GM19043 (cell line): ENCODE data around the gene FSD1.
A peak's percentile ranks its signal among the peaks of the same experiment; 100 is the strongest.
"Not testable (repeated sequence)": the region's sequence is repeated elsewhere in the genome, so short reads cannot be mapped to it uniquely, and the experiment has no call there.

Experiments used
- ATAC-seq: cut with Tn5 transposase; IDR thresholded peaks from one replicate; pipeline ENCODE4 v1.9.1; 2021; ENCODE audit warnings: low read depth; ENCODE audit not compliant: unreplicated experiment

The FSD1 gene

DNA sequence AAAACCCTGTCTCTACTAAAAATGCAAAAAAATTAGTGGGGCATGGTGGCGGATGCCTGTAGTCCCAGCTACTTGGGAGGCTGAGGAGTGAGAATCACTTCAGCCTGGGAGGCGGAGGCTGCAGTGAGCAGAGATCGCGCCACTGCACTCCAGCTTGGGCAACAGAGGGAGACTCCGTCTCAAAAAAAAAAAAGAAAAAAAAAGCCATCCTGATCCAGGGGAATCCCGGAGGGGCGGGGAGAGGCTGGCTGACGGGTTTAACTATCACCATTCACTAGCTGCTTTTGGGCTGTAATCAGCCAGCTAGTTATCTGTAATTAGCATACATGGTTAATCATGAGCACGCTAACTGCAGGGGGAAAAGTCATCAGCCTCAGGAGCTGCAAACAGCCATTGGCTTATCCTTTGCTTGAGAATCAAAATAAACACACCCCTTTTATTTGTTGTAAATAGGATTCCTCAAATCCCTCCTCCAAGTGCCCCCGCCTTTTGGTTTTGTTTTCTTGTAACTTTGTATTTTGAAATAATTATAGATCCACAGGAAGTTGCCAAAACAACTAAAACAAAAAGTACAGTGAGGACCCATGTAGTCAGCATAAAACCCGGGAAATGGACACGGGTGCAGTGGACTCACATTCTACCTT, 9.6 kb downstream of the FSD1 start:
- ATAC-seq: no peak

DNA sequence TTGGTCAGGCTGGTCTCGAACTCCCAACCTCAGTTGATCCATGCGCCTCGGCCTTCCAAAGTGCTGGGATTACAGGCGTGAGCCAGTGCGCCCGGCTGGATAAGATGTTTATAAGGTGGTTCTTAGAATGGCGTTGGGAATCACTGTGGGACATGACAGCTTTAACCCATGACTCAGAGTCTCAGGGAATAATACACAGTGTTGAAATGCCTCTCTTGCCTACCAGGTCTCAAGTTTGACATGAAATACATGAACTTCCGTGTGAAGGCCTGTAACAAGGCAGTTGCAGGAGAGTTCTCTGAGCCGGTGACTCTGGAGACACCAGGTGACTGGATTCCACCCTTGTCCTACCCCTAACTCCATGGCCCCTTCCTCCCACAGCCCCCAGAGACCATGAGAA, 12.6 kb downstream of the FSD1 start:
- no peak for ATAC-seq

DNA sequence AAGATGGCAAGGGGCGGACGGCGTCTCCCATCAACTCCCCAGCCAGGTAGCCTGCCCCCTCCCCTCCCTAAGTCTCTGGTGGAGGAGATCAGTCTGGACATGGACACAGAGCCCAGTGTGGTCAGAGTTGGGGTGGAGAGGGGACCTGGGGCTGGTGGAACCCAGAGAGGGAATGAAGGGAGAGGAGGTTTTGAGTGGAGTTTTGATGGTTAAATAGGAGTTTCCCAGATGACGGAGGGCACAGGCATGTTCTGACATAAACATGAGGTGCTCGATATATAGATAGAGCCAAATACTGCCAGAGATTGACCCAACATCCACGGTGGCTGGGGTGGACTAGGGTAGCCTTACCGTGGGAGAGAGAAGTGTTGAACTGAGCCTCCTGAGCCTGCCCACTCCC, 14.1 kb downstream of the FSD1 start:
- ATAC-seq: no peak

DNA sequence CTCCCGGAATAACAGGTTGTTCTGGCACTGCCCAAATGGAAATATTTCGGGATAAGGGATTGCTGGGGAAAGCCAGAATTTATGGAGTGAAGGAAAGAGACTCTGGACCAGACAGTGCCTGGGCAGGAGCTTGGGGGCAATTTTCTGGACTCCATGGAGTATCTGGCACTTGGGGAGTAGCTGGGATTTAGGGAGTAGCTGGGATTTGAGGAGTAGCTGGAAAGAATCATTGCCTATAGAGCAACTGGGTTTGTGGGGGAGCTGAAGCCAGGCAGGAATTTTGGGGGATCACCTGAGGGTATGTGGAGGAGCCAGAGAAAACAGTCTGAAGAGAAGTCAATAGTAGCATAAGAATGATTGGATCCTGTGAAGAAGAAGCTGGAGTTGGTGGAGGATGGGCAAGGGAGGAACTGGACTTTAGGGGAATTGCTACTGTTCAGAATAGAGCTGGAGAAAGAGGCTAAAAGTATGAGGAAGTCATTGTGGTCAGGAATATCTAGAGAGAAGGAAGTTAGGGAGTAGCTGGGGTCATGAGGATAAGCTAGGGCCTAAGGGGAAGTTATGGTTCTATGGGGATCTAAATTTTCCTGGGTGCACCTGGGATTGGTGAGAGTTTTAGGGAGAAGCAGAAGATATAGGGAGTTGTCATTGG, 14.8 kb downstream of the FSD1 start:
- ATAC-seq: no peak

DNA sequence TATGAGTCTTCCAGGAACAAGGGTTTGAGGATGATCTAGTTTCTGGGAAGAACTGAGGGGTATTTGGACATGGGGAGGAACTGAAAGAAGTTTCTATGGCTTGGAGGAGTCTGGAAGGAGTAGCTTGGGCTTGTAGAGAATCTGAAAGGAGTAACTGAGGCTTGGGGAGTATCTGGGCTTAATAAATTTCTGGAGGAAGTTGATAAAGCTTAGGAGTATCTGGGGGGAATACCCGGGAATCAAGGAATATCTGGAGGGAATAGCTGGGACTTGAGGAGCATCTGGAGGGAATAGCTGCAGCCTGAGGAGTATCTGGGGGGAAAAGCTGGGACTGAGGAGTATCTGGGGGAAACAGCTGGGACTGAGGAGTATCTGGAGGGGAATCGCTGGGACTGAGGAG, 16.0 kb downstream of the FSD1 start:
- ATAC-seq: no peak

DNA sequence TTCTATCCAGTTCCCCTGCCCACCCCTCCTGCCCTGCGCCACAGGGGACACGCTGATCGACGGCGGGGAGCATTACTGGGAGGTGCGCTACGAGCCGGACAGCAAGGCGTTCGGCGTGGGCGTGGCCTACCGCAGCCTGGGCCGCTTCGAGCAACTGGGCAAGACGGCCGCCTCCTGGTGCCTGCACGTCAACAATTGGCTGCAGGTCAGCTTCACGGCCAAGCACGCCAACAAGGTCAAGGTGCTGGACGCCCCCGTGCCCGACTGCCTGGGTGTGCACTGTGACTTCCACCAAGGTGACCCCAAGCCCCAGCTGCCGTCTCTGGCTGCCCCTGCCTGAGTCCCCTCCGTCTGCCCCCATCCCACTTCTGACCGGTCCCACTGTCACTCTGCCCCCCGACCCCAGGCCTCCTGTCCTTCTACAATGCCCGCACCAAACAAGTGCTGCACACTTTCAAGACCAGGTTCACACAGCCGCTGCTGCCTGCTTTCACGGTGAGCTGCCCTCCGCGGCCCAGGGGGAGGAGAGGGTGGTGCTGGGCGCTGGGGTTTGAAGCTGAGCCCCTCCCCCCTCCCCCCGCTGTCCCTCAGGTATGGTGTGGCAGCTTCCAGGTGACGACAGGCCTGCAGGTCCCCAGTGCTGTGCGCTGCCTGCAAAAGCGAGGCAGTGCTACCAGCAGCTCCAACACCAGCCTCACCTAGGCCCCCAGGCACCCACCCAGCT, 18.7 kb downstream of the FSD1 start:
- no peak for ATAC-seq

DNA sequence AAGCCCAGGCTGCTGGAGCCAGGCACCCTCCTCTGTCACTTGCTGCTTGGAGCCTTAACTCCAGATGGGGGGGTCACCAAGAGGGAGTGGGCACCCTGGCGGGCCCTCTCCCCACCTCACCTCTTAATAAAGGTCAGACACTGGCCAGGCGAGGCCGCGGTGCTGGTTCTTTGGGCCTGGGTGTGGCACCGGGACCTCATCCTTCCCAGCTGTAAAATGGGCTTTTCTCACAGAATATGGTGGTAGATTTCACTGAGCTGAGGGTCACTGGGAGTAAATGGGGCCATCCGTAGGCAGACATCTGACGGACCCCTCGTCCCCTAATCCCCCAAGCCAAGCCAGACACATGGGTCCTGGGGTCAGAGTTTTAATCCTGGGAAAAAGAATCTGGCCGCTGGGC, 19.3 kb downstream of the FSD1 start:
- no peak for ATAC-seq

DNA sequence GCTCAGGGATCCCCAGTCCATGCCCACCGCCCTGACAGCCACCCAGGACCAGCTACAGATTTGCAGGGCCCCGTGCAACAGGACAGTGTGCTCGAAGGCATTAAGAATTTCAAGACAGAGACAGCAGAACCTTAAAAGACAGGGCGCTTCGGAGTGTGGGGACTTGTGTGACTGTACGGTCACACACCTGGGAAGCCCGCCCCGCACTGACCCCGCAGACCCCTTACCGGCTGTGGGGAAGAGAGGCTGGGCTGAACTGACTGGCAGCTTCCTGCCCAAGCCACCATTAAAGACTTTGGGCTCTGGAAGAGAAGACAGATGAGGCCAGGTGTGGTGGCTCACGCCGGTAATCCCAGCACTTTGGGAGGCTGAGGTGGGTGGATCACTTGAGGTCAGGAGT, 19.8 kb downstream of the FSD1 start:
- ATAC-seq: no peak

DNA sequence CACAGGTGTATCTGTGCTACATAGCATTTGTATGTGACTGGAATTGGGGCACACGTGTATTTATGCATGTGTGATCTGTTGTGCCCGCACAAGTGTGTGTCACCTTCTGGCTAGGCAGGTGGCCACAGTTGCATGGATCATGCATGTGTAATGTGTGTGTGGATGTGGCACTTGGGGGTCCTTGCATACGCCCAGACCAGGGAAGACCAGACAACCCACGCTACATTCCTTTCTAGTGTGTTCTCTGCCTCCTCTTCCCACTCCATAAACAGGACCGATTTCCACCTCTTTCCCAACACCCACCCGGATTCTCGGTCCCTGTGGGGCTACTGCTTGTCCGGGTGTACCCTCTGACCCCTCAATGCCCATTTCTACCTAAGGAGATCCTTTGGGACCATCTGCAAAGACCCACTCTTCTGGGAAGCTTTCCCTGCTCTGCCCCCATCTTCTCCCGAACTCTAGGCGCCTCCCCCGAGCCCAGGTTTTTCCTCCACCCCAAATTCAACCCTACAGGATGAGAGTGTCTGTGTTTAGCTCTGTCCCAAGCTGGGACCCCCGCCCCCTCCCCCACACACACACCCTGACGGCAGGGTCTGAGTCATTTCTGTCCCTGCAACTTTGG, 21.9 kb downstream of the FSD1 start:
- no peak for ATAC-seq

DNA sequence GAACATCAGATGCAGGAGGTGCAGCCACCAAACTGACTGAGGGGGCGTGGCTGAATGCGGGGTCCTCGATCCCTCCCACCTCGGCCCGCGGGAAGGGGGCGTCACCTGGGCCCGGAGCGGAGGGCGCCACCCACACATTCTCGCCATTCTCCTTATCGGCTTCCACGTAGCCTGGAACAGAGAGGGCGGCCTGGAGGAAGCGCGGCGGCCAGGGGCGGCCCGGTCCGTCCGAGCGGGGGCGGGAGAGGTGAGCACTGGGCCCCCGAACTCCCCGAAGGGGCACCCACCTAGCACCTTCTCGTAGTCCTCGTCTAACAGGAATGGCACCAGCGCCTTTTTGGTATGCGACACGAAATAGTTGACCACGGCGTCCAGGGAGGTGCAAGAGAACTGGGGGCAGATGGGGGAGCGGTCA, 22.4 kb downstream of the FSD1 start:
- no peak for ATAC-seq

DNA sequence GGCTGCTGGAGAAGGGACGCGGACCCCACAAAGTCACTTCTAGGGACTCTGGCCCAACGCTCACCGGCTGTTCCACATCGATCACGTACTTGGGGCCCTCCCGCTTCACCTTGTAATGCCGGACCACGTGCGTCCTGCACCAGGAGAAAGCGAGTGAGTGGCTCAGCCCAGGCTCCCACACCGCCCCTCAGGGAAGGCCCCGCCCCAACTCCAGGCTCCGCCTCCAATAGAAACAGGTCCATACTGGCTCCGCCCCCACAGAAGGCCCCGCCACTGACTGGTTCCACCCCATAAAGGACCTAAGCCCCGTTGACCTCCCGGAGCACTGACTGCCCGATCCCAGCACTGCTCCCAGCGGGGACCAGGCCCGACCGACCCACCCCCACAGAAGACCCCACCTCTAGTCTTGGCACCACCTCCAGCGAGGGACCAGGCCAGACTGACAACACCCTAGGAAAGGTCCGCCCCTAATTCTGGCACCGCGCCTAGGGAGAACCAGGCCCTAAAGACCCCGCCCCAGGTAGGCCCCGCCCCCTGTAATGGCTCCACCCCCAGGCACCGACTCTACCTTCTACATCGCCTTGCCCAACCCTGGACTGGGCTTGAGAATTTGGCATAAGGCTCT, 23.0 kb downstream of the FSD1 start:
- ATAC-seq: no peak

DNA sequence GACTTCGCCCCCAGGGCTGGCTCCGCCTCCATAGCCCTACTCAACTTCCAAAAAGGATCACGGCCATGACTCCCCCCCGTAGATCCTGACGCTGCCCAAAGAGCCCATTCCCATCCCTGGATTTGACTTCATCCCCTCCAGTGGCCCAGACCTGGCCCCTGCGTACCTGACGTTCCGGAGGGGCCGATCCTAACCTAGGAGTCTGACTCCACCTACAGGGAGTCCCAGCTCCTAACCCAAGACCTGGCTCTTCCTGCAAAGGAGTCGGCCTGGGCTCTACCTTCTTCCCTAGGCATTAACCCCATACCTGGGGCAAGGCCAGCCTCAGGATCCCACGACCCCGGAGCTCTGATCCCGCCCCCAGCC, 23.5 kb downstream of the FSD1 start:
- ATAC-seq: no peak

DNA sequence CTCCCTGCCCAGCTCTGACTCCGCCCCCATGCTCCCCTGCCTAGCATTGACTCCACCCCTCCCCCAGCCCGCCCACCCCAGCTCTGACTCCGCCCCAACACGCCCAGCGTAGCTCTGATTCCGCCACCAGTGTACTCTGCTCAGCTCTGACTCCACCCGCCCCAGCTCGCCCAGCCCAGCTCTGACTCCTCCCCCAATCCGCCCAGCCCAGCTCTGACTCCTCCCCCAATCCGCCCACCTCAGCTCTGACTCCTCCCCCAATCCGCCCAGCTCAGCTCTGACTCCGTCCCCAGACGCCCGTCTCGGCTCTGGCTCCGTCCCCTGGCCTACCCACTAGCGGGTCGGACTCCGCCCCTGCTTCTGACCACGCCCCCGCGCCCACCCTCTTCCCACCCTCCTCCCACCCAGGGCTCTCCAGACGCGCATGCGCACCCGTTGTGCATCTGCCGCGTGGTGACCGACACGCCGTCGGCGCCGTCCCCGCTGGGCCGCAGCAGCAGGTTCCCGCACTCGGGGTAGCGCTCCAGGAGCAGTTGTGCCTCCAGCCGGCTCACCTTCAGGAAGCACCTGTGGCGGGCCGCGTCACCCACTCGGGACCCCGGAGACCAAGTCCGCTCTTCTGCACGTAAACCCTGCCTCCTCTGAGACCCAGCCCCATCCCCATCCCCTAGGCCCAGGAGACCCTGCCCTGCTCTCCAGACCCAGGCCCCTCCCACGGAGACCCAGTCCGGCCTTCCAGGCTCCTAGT, 24.0 kb downstream of the FSD1 start:
- ATAC-seq: peak; percentile 78

DNA sequence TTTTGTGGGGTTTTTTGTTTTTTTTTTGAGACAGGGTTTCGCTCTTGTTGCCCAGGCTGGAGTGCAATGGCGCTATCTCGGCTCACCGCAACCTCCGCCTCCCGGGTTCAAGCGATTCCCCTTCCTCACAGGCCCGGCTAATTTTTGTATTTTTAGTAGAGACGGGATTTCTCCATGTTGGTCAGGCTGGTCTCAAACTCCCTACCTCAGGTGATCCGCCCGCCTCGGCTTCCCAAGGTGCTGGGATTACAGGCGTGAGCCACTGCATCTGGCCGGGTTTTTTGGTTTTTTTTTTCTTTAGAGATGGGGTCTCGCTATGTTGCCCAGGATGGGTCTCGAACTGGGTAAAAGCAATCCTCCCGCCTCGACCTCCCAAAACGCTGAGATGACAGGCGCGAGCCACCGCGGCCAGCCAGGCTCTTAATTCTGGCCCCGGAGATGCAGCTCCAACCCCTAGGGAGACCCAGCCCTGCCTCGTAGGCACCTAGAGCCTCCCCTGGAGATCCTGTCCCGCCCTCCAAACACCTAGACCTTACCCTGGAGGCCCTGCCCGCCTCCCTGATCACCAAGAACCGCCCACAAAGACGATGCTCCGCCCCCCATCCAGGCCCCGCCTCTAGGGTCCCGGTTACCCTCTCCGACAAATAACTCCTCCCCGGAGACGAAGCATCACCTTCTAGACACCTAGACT, 24.7 kb downstream of the FSD1 start:
- ATAC-seq: not testable (repeated sequence)

DNA sequence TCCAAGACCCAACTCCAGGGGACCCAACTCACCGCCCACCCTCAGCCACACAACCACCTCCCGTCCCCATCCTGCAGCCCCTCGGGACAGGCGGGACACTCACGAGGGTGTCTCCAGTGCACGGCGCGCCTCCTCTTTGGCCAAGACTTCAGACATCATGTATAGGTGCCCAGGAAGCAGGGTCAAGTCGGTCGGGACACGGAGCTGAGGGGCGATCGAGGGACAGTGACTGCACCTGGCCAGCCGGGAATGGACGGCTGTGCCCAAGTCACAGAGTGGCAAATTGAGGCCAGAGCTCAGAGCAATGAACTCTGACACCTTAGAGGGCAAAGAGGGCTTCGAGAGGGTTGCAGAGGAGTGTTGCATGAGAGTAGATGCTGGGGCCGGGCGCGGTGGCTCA, 25.5 kb downstream of the FSD1 start:
- ATAC-seq: no peak

DNA sequence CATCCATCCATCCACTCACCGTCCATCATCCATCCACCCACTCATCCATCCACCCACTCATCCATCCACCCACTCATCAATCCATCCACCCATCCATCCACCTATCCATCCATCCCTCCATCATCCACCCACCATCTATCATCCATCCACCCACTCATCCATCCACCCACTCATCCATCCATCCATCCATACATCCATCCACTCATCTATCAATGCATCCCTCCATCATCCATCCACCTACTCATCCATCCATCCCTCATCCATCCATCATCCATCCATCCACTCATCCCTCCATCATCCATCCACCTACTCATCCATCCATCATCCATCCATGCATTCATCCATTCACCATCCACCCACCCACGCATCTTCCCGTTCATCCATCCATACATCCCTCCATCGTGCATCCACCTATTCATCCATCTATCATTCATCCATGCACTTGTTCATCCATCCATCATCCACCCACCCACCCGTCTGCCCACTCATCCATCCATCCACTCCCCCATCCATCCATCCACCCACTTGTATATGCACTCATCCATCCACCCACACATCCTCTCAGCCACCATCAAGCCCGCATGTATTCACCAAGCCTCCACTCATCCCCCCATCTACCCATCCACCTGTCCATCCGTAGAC, 30.7 kb downstream of the FSD1 start:
- no peak for ATAC-seq

DNA sequence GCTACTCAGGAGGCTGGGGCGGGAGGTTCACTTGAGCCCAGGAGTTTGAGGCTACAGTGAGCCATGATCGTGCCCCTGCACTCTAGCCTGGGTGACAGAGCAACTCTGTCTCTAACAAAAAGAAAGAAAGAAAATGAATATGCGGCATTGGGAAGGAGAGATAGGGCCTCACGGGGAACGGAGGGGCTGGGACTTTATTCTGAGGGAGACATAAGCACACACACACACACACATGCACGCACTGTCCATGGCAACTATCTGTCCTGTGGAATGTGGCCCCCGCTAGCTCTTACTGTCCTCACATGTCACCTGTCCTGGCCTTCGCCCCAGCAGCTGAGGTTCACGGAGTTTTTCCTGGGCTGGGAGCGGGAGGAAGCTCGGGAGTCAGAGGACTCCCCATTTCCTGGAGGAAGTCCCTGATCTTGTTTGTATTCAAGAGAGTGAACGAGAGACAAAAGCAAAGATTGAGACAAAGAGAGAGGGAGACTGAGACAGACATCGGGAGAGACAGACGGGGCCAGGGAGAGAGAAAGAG, 33.6 kb downstream of the FSD1 start:
- ATAC-seq: no peak

DNA sequence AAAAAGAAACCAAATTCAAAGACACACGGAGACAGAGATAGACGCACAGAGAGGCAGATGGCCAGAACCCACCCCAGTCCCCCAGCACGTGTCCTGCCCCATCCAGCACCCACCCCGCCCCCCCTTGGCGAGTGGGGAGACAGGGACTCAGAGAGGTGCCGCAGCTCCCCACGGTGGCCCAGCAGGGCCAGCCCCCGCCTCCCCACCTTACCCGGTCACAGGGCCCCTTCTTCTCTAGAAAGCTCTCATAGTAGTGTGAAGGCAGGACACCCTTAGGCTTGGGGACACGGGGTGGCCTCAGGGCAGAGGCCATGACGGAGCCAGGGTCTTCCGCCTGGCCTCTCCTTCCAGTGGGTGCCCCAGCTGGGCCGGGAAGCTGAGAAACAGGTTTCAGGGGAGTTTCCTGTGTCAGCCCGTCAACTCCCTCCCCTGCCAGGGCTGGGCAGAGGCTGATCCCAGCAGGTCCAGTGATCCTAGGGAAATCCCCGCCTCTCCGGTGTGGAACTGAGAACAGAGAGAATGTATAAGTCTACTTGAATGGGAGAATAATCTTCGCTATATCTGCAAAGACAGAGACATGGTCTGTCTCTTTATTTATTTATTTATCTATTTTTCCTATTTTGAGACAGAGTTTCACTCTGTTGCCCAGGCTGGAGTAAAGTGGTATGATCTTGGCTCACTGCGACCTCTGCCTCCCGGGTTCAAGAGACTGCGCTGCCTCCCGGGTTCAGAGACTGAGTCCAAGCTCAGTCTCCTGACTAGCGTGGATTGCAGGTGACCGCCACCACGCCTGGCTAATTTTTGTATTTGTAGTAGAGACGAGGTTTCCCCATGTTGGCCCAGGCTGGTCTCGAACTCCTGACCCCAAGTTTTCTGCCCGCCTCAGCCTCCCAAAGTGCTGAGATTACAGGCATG, 34.3 kb downstream of the FSD1 start, which contains the start of gene STAP2:
Gene STAP2 (minus strand): TSS at position 387 of the 915 bp plus-strand sequence. CDS start 74 bp downstream, at position 313.
- ATAC-seq: no peak
